IMR-90 (cell line): ENCODE results near the gene MTUS2. TPM values are rescaled to one million over a fixed set of nuclear protein-coding genes. Genes with fewer than 3 reads are reported as not detected.

Source experiments
- ATAC-seq: fragments of 200-7000 bp; cut with Tn5 transposase; 2 replicates; pipeline ENCODE4 v1.9.1; 2020; ENCODE audit warnings: low read depth, mild to moderate bottlenecking, moderate library complexity
- BruUV-seq: library from RNA; stranded (reverse); fragments of 400-500 nt; replicated peaks from 2 replicates; lab custom pipeline; 2021; lab: Mats Ljungman, UMichigan
- CTCF ChIA-PET: fragments of 300-600 bp; formaldehyde crosslinking; extraction: SDS; loops from one replicate; lab custom pipeline; 2021; ENCODE audit warnings: antibody characterized with exemption; lab: Yijun Ruan, JAX
- POLR2A ChIA-PET: fragments of 300-600 bp; sonication (Branson Sonifier 250); formaldehyde crosslinking; loops from one replicate; lab custom pipeline; 2022; ENCODE audit warnings: antibody characterized with exemption; ENCODE audit not compliant: unreplicated experiment; lab: Charles Lee
- DNase-seq: peaks from one replicate; pipeline ENCODE4 v3.0.0; 2013
- H2AFZ ChIP-seq: replicated peaks from 2 replicates; pipeline ENCODE3; 2013; ENCODE audit warnings: low read length, mild to moderate bottlenecking; ENCODE audit not compliant: poor library complexity
- H2AK5ac ChIP-seq: 2 replicates; pipeline ENCODE4 v1.6.1; 2013; ENCODE audit warnings: low read depth, low read length, inconsistent platforms
- H2AK9ac ChIP-seq: replicated peaks from 2 replicates; pipeline ENCODE3; 2013; ENCODE audit warnings: mild to moderate bottlenecking, low read depth, low read length, moderate library complexity; ENCODE audit not compliant: poor library complexity
- H2BK120ac ChIP-seq: 2 replicates; pipeline ENCODE4 v1.6.1; 2013; ENCODE audit warnings: low read depth, low read length, inconsistent platforms
- H2BK15ac ChIP-seq: 3 replicates; pipeline ENCODE4 v1.6.1; 2013; ENCODE audit warnings: low read depth, low read length, inconsistent platforms
- H2BK20ac ChIP-seq: 2 replicates; pipeline ENCODE4 v1.6.1; 2013; ENCODE audit warnings: low read depth, mild to moderate bottlenecking, inconsistent platforms, low read length, moderate library complexity
- H2BK5ac ChIP-seq: 2 replicates; pipeline ENCODE4 v1.6.1; 2013; ENCODE audit warnings: mild to moderate bottlenecking, low read depth, low read length, inconsistent platforms; ENCODE audit not compliant: poor library complexity, severe bottlenecking
- H3K14ac ChIP-seq: replicated peaks from 2 replicates; pipeline ENCODE4 v1.6.1; 2013; ENCODE audit warnings: low read depth, low read length, inconsistent platforms
- H3K18ac ChIP-seq: 2 replicates; pipeline ENCODE4 v1.6.1; 2013; ENCODE audit warnings: low read depth, low read length, control low read depth
- H3K23ac ChIP-seq: 2 replicates; pipeline ENCODE4 v1.6.1; 2013; ENCODE audit warnings: low read depth, low read length, inconsistent platforms
- H3K27ac ChIP-seq: 2 replicates; pipeline ENCODE4 v1.5.1; 2013; ENCODE audit warnings: mild to moderate bottlenecking, control low read depth, low read length; ENCODE audit not compliant: insufficient read depth
- H3K27me3 ChIP-seq: 2 replicates; pipeline ENCODE4 v1.6.1; 2013; ENCODE audit warnings: low read length; ENCODE audit not compliant: control insufficient read depth, insufficient read depth
- H3K36me3 ChIP-seq: 2 replicates; pipeline ENCODE4 v1.6.1; 2013; ENCODE audit warnings: low read length, mixed read lengths; ENCODE audit not compliant: control insufficient read depth, insufficient read depth
- H3K4ac ChIP-seq: 2 replicates; pipeline ENCODE4 v1.6.1; 2013; ENCODE audit warnings: low read depth, low read length, inconsistent platforms
- H3K4me1 ChIP-seq: 2 replicates; pipeline ENCODE4 v1.6.1; 2013; ENCODE audit warnings: low read length, mixed read lengths; ENCODE audit not compliant: control insufficient read depth, insufficient read depth
- H3K4me2 ChIP-seq: 2 replicates; pipeline ENCODE4 v1.6.1; 2013; ENCODE audit warnings: low read depth, mild to moderate bottlenecking, control low read depth, low read length, moderate library complexity
- H3K4me3 ChIP-seq: 2 replicates; pipeline ENCODE4 v1.5.1; 2013; ENCODE audit warnings: low read depth, mild to moderate bottlenecking, control low read depth, low read length, moderate library complexity; ENCODE audit not compliant: insufficient read depth
- H3K56ac ChIP-seq: 2 replicates; pipeline ENCODE4 v1.6.1; 2013; ENCODE audit warnings: low read length, inconsistent platforms; ENCODE audit not compliant: insufficient read depth; ENCODE audit errors: extremely low read depth
- H3K79me1 ChIP-seq, 2 experiments: 2 replicates each; pipeline ENCODE4 v1.6.1; 2013; ENCODE audit warnings: low read length in 2 of 2, inconsistent platforms in 1 of 2, low read depth in 1 of 2
- H3K9ac ChIP-seq: 2 replicates; pipeline ENCODE4 v1.6.1; 2013; ENCODE audit warnings: low read depth, low read length, control low read depth
- H3K9me1 ChIP-seq: 2 replicates; pipeline ENCODE4 v1.6.1; 2013; ENCODE audit warnings: low read length, inconsistent platforms; ENCODE audit not compliant: insufficient read depth
- H3K9me3 ChIP-seq: 2 replicates; pipeline ENCODE4 v1.6.1; 2013; ENCODE audit warnings: low read length; ENCODE audit not compliant: control insufficient read depth, insufficient read depth
- H4K20me1 ChIP-seq: 2 replicates; pipeline ENCODE4 v1.6.1; 2013; ENCODE audit warnings: low read length, inconsistent platforms; ENCODE audit not compliant: insufficient read depth
- H4K5ac ChIP-seq: 2 replicates; pipeline ENCODE4 v1.6.1; 2013; ENCODE audit warnings: mild to moderate bottlenecking, low read depth, low read length, control low read depth
- H4K8ac ChIP-seq, 2 experiments: 2 replicates each; pipeline ENCODE4 v1.6.1; 2013; ENCODE audit warnings: low read depth in 2 of 2, low read length in 2 of 2, control low read depth in 1 of 2, inconsistent platforms in 1 of 2
- H4K91ac ChIP-seq: 2 replicates; pipeline ENCODE4 v1.6.1; 2013; ENCODE audit warnings: low read depth, low read length, inconsistent platforms; ENCODE audit not compliant: insufficient read depth
- BHLHE40 ChIP-seq: fragments of 150-350 bp; IDR thresholded peaks from 2 replicates; pipeline ENCODE4 v1.6.1; 2016; ENCODE audit warnings: mild to moderate bottlenecking, low read depth, low read length
- CEBPB ChIP-seq: IDR thresholded peaks from 2 replicates; pipeline ENCODE4 v1.6.1; 2012; ENCODE audit warnings: low read depth, low read length, improper control_type of control experiment
- FOS ChIP-seq: fragments of 150-350 bp; IDR thresholded peaks from 2 replicates; pipeline ENCODE4 v1.6.1; 2016; ENCODE audit warnings: low read depth, low read length
- NFE2L2 ChIP-seq: fragments of 150-350 bp; IDR thresholded peaks from 2 replicates; pipeline ENCODE4 v1.6.1; 2016; ENCODE audit warnings: low read depth, mild to moderate bottlenecking, low read length
- POLR2A ChIP-seq: IDR thresholded peaks from 2 replicates; pipeline ENCODE4 v1.6.1; 2012; ENCODE audit warnings: mild to moderate bottlenecking, low read depth, low read length
- SMC3 ChIP-seq: fragments of 150-350 bp; IDR thresholded peaks from 2 replicates; pipeline ENCODE4 v1.6.1; 2016; ENCODE audit warnings: low read depth, mild to moderate bottlenecking, antibody characterized with exemption, low read length, moderate library complexity
- WGBS, 2 experiments: methylation state at CpG; one replicate each; pipeline versions ENCODE4 v1.1.5 to v1.1.7; 2013; ENCODE audit warnings: missing lambda C conversion rate in 2 of 2; ENCODE audit not compliant: insufficient read length in 1 of 2; ENCODE audit errors: extremely low coverage in 2 of 2; 5-methylcytosine and 5-hydroxymethylcytosine counted together
- dilution Hi-C: fragments of 300-500 bp; cut with HindIII; formaldehyde crosslinking; loops from one replicate; pipeline ENCODE4 v1.14.3; 2018; ENCODE audit warnings: low sequenced_read_pairs; ENCODE audit not compliant: unreplicated experiment
- in situ Hi-C: fragments of 300-500 bp; cut with MboI; formaldehyde crosslinking; loops from 3 replicates; pipeline ENCODE4 v1.14.3; 2019; ENCODE audit warnings: low sequenced_read_pairs, inconsistent platforms, mixed read lengths
- intact Hi-C: fragments of 100-400 bp; cut with micrococcal nuclease; formaldehyde crosslinking; loops from 2 replicates; pipeline ENCODE4 v1.10.0; 2022
- polyA plus RNA-seq, 3 experiments: library from polyadenylated mRNA; depleted of rRNA; stranded (reverse); fragments of >200 nt; gene quantifications; 2 replicates each; pipeline ENCODE4 v1.2.3, GENCODE V29; 2012; ENCODE audit warnings: low replicate concordance in 1 of 3
- total RNA-seq: library from RNA; depleted of rRNA; stranded (reverse); fragments of >200 nt; gene quantifications from 2 replicates; pipeline ENCODE4 v1.2.3, GENCODE V29; 2012
- TF ChIP-seq, protein P1 (sequence below): fragments of 150-350 bp; IDR thresholded peaks from 2 replicates; pipeline ENCODE4 v1.6.1; 2017; ENCODE audit warnings: mild to moderate bottlenecking, antibody characterized with exemption, low read length, low read depth
- TF ChIP-seq, protein P2 (sequence below): conservative IDR thresholded peaks from 2 replicates; pipeline ENCODE4 v1.5.1; 2012; ENCODE audit warnings: mild to moderate bottlenecking, low read depth, low read length, improper control_type of control experiment

The MTUS2 gene
- total and polyA plus RNA-seq, 2 of the 4 experiments (the other 2 are of a cell fraction) = under 0.01 to 0.02 TPM

- H3K9me3 ChIP-seq = no peaks in the 10 kb centered on the region
- ATAC-seq (no peak), DNase-seq (no peak)
- no TSS peak for BruUV-seq
- no peaks in the 10 kb centered on the region for H3K36me3 ChIP-seq
- no CpG with 5 or more reads among the region's 1 CpG for WGBS, 2 experiments
- no peaks in the 10 kb centered on the region for H3K9me1 ChIP-seq
- no peak overlapping the region for H2BK5ac ChIP-seq
- no peak overlapping the region for H3K23ac ChIP-seq
- ChIA-PET POLR2A (no interaction called here), CTCF (interaction anchor here (1.1 to 2.2 kb wide), 2 partner anchors 12 to 16 kb away, joined by 3 to 10 read pairs; no protein-coding TSS in a partner anchor)
- H4K20me1 ChIP-seq = no peaks in the 10 kb centered on the region
- dilution Hi-C loops = no loop called here
- H3K56ac ChIP-seq = no peak overlapping the region
- no peak overlapping the region for H3K9ac ChIP-seq
- H2BK15ac ChIP-seq = no peak overlapping the region
- no peak overlapping the region for H3K27ac ChIP-seq
- no peak overlapping the region for H2BK120ac ChIP-seq
- H4K91ac ChIP-seq = no peak overlapping the region
- H3K4me2 ChIP-seq = no peak overlapping the region
- H3K79me1 ChIP-seq = no peaks in the 10 kb centered on the region
- in situ Hi-C loops = no loop called here
- H3K14ac ChIP-seq = no peak overlapping the region
- H3K27me3 ChIP-seq = peaks cover 21% of the 10 kb centered on the region
- H4K8ac ChIP-seq = no peak overlapping the region
- H2BK20ac ChIP-seq = no peak overlapping the region
- H2AK9ac ChIP-seq = no peak overlapping the region
- H3K4me3 ChIP-seq = no peak overlapping the region
- no peaks in the 10 kb centered on the region for H3K4me1 ChIP-seq
- H2AFZ ChIP-seq = no peak overlapping the region
- H3K18ac ChIP-seq = no peak overlapping the region
- H4K5ac ChIP-seq = no peak overlapping the region
- intact Hi-C loops = no loop called here
- no peak overlapping the region for H3K4ac ChIP-seq
- H2AK5ac ChIP-seq = no peak overlapping the region
- TF ChIP-seq POLR2A = no peak
- TF ChIP-seq, protein P1, sequence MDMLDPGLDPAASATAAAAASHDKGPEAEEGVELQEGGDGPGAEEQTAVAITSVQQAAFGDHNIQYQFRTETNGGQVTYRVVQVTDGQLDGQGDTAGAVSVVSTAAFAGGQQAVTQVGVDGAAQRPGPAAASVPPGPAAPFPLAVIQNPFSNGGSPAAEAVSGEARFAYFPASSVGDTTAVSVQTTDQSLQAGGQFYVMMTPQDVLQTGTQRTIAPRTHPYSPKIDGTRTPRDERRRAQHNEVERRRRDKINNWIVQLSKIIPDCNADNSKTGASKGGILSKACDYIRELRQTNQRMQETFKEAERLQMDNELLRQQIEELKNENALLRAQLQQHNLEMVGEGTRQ = no peak
- no peak for TF ChIP-seq NFE2L2
- TF ChIP-seq SMC3 = no peak
- no peak for TF ChIP-seq FOS
- TF ChIP-seq CEBPB = no peak
- TF ChIP-seq, protein P2, sequence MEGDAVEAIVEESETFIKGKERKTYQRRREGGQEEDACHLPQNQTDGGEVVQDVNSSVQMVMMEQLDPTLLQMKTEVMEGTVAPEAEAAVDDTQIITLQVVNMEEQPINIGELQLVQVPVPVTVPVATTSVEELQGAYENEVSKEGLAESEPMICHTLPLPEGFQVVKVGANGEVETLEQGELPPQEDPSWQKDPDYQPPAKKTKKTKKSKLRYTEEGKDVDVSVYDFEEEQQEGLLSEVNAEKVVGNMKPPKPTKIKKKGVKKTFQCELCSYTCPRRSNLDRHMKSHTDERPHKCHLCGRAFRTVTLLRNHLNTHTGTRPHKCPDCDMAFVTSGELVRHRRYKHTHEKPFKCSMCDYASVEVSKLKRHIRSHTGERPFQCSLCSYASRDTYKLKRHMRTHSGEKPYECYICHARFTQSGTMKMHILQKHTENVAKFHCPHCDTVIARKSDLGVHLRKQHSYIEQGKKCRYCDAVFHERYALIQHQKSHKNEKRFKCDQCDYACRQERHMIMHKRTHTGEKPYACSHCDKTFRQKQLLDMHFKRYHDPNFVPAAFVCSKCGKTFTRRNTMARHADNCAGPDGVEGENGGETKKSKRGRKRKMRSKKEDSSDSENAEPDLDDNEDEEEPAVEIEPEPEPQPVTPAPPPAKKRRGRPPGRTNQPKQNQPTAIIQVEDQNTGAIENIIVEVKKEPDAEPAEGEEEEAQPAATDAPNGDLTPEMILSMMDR = no peak
- TF ChIP-seq BHLHE40 = no peak
These were observed 636.3 kb downstream of the MTUS2 start for GRCh38 chr13:29456419-29456818.
